WTC11 (cell line): ENCODE data around the gene CPB2. TPM values are rescaled to one million over a fixed set of nuclear protein-coding genes. Genes with fewer than 3 reads are reported as not detected.
A peak's percentile ranks its signal among the peaks of the same experiment; 100 is the strongest.

Experiments used
- ATAC-seq: fragments of 200-7000 bp; cut with Tn5 transposase; 2 replicates; pipeline ENCODE4 v1.10.0; 2021; ENCODE audit warnings: mild to moderate bottlenecking, moderate library complexity
- CTCF ChIA-PET: fragments of 300-600 bp; sonication (Branson Sonifier 250); formaldehyde crosslinking; loops from one replicate; lab custom pipeline; 2021; ENCODE audit warnings: antibody characterized with exemption; lab: Charles Lee
- POLR2A ChIA-PET: fragments of 350-600 bp; sonication (Branson Sonifier 250); formaldehyde crosslinking; loops from one replicate; lab custom pipeline; 2021; ENCODE audit warnings: antibody characterized with exemption; lab: Charles Lee
- DNase-seq: peaks from one replicate; pipeline ENCODE4 v3.0.0; 2021; ENCODE audit warnings: low spot score
- H3K27ac Mint-ChIP-seq: 2 replicates; pipeline ENCODE4 v1.8.0; 2021; ENCODE audit warnings: mixed read lengths
- H3K27me3 Mint-ChIP-seq: 2 replicates; pipeline ENCODE4 v1.8.0; 2021; ENCODE audit warnings: low read depth, mild to moderate bottlenecking, moderate library complexity, mixed read lengths
- H3K36me3 Mint-ChIP-seq: 2 replicates; pipeline ENCODE4 v1.8.0; 2021; ENCODE audit warnings: mixed read lengths
- H3K4me1 Mint-ChIP-seq: 2 replicates; pipeline ENCODE4 v1.8.0; 2022; ENCODE audit warnings: mixed read lengths
- H3K4me3 Mint-ChIP-seq: 2 replicates; pipeline ENCODE4 v1.8.0; 2021; ENCODE audit warnings: mild to moderate bottlenecking, moderate library complexity, mixed read lengths
- H3K9me3 Mint-ChIP-seq: 2 replicates; pipeline ENCODE4 v1.8.0; 2021; ENCODE audit warnings: mixed read lengths
- ATF2 ChIP-seq: sonication (generic); formaldehyde crosslinking; IDR thresholded peaks from 2 replicates; pipeline ENCODE4 v1.8.1; 2022; ENCODE audit warnings: low read depth, missing genetic modification reagents, borderline replicate concordance
- CREB1 ChIP-seq: sonication (generic); formaldehyde crosslinking; IDR thresholded peaks from 2 replicates; pipeline ENCODE4 v1.8.0; 2023; ENCODE audit warnings: mild to moderate bottlenecking, missing genetic modification reagents
- CTCF ChIP-seq: fragments of 200-600 bp; IDR thresholded peaks from 2 replicates; pipeline ENCODE4 v1.8.0; 2022; ENCODE audit warnings: antibody characterized with exemption
- GRHL2 ChIP-seq: fragments of 250-450 bp; sonication (Bioruptor Pico); IDR thresholded peaks from 2 replicates; pipeline ENCODE4 v1.8.0; 2022; ENCODE audit warnings: mild to moderate bottlenecking, moderate library complexity; ENCODE audit not compliant: insufficient replicate concordance, severe bottlenecking
- IRF2 ChIP-seq: sonication (generic); formaldehyde crosslinking; IDR thresholded peaks from 2 replicates; pipeline ENCODE4 v1.8.0; 2022; ENCODE audit warnings: low read depth, missing genetic modification reagents, borderline replicate concordance
- NFYB ChIP-seq: sonication (generic); formaldehyde crosslinking; conservative IDR thresholded peaks from 2 replicates; pipeline ENCODE4 v1.8.0; 2022; ENCODE audit warnings: low read depth, missing genetic modification reagents
- PRDM15 ChIP-seq: sonication (generic); formaldehyde crosslinking; IDR thresholded peaks from 2 replicates; pipeline ENCODE4 v1.8.0; 2022; ENCODE audit warnings: missing genetic modification reagents
- SMAD3 ChIP-seq: sonication (generic); formaldehyde crosslinking; IDR thresholded peaks from 2 replicates; pipeline ENCODE4 v1.8.0; 2022; ENCODE audit warnings: missing genetic modification reagents, mild to moderate bottlenecking, borderline replicate concordance
- SOX15 ChIP-seq: fragments of 250-450 bp; sonication (Bioruptor Pico); IDR thresholded peaks from 2 replicates; pipeline ENCODE4 v1.9.0; 2021; ENCODE audit warnings: mild to moderate bottlenecking
- STAT6 ChIP-seq: sonication (generic); formaldehyde crosslinking; conservative IDR thresholded peaks from 2 replicates; pipeline ENCODE4 v1.8.1; 2023; ENCODE audit warnings: mild to moderate bottlenecking, low read depth, missing genetic modification reagents, moderate library complexity
- TCF7 ChIP-seq: sonication (generic); formaldehyde crosslinking; IDR thresholded peaks from 2 replicates; pipeline ENCODE4 v1.8.0; 2022; ENCODE audit warnings: mild to moderate bottlenecking, low read depth, missing genetic modification reagents, moderate library complexity
- ZBTB21 ChIP-seq: sonication (generic); formaldehyde crosslinking; IDR thresholded peaks from 2 replicates; pipeline ENCODE4 v1.8.1; 2023; ENCODE audit warnings: mild to moderate bottlenecking, missing genetic modification reagents, borderline replicate concordance
- ZBTB43 ChIP-seq: sonication (generic); formaldehyde crosslinking; IDR thresholded peaks from 2 replicates; pipeline ENCODE4 v1.8.1; 2023; ENCODE audit warnings: mild to moderate bottlenecking, missing genetic modification reagents
- ZNF121 ChIP-seq: sonication (generic); formaldehyde crosslinking; IDR thresholded peaks from 2 replicates; pipeline ENCODE4 v1.8.0; 2023; ENCODE audit warnings: missing genetic modification reagents
- ZNF219 ChIP-seq: sonication (generic); formaldehyde crosslinking; IDR thresholded peaks from 2 replicates; pipeline ENCODE4 v1.8.0; 2023; ENCODE audit warnings: missing genetic modification reagents, mild to moderate bottlenecking, borderline replicate concordance
- ZNF232 ChIP-seq: sonication (generic); formaldehyde crosslinking; IDR thresholded peaks from 2 replicates; pipeline ENCODE4 v1.8.0; 2022; ENCODE audit warnings: mild to moderate bottlenecking, missing genetic modification reagents
- ZNF281 ChIP-seq: sonication (generic); formaldehyde crosslinking; IDR thresholded peaks from 2 replicates; pipeline ENCODE4 v1.8.0; 2023; ENCODE audit warnings: mild to moderate bottlenecking, missing genetic modification reagents
- ZNF317 ChIP-seq: sonication (generic); formaldehyde crosslinking; IDR thresholded peaks from 2 replicates; pipeline ENCODE4 v1.8.1; 2023; ENCODE audit warnings: low read depth, mild to moderate bottlenecking, moderate library complexity, missing genetic modification reagents, borderline replicate concordance
- ZNF396 ChIP-seq: fragments of 250-450 bp; sonication (Bioruptor Pico); IDR thresholded peaks from 2 replicates; pipeline ENCODE4 v1.8.0; 2021; ENCODE audit warnings: mild to moderate bottlenecking, moderate library complexity, borderline replicate concordance
- ZNF416 ChIP-seq: fragments of 250-450 bp; sonication (Bioruptor Pico); IDR thresholded peaks from 2 replicates; pipeline ENCODE4 v1.9.0; 2021; ENCODE audit warnings: mild to moderate bottlenecking, inconsistent platforms
- total RNA-seq: library from RNA; stranded (reverse); gene quantifications from 3 replicates; pipeline ENCODE4 v1.2.3, GENCODE V29; 2021

Gene CPB2
- total RNA-seq, 1 experiment from 2014 or later: 0.33 TPM

- TF ChIP-seq GRHL2 (CRISPR knock-in tag) (no peak), ZNF121 (CRISPR knock-in tag) (0 out of 2 replicates have a peak, but pooled peaks have one; percentile 41)
- peaks cover 33% of the 10 kb centered on the region for H3K4me1 Mint-ChIP-seq
- no peaks in the 10 kb centered on the region for H3K9me3 Mint-ChIP-seq
- H3K27ac Mint-ChIP-seq: peak overlapping the region; percentile 90
- H3K36me3 Mint-ChIP-seq: no peaks in the 10 kb centered on the region
- POLR2A ChIA-PET: interaction anchor here (0.6 kb wide), 2 partner anchors 29 to 226 kb away, joined by 4 read pairs; no protein-coding TSS in a partner anchor
- peak overlapping the region; percentile 8; the same call in 1 of the 2 replicates for H3K4me3 Mint-ChIP-seq
- no peaks in the 10 kb centered on the region; the same call in 1 of the 2 replicates for H3K27me3 Mint-ChIP-seq
- CTCF ChIA-PET: interaction anchor here (0.6 to 1.5 kb wide), 8 partner anchors 9 to 522 kb away, joined by 3 to 12 read pairs (median 4); no protein-coding TSS in a partner anchor
- DNase-seq (no peak), ATAC-seq (peak; percentile 97)
These were observed 30.2 kb upstream of the CPB2 start for GRCh38 chr13:46134961-46135522.

GRCh38 chr13:46134494-46134893 is 29.7 kb upstream of the CPB2 start:
- H3K4me3 Mint-ChIP-seq: no peak overlapping the region
- no peak for ATAC-seq
- CTCF ChIA-PET: interaction anchor here (0.6 to 1.5 kb wide), 4 partner anchors 8 to 523 kb away, joined by 3 to 12 read pairs (median 3); no protein-coding TSS in a partner anchor
- no peak for TF ChIP-seq NFYB (CRISPR knock-in tag)
- TF ChIP-seq SMAD3 (CRISPR knock-in tag): no peak
- no peak for TF ChIP-seq CREB1
- no peak for TF ChIP-seq ZBTB21
- TF ChIP-seq ZNF219 (CRISPR knock-in tag): no peak
- TF ChIP-seq IRF2 (CRISPR knock-in tag): no peak
- no peak for TF ChIP-seq TCF7
- no peak for TF ChIP-seq ATF2
- no peak for TF ChIP-seq ZNF281 (CRISPR knock-in tag)
- no peak for TF ChIP-seq PRDM15
- TF ChIP-seq ZNF396 (CRISPR knock-in tag): no peak
- TF ChIP-seq ZNF232: no peak
- TF ChIP-seq ZNF416 (CRISPR knock-in tag): no peak
- TF ChIP-seq STAT6 (CRISPR knock-in tag): no peak
- TF ChIP-seq ZBTB43 (CRISPR knock-in tag): no peak
- TF ChIP-seq ZNF317 (CRISPR knock-in tag): no peak
- TF ChIP-seq CTCF: no peak
- TF ChIP-seq SOX15 (CRISPR knock-in tag): no peak
- TF ChIP-seq, all 79 proteins: peak for 0
- DNase-seq: no peak
- H3K36me3 Mint-ChIP-seq: no peaks in the 10 kb centered on the region
- H3K4me1 Mint-ChIP-seq: peaks cover 33% of the 10 kb centered on the region
- POLR2A ChIA-PET: no interaction called here
- H3K9me3 Mint-ChIP-seq: no peaks in the 10 kb centered on the region
- H3K27me3 Mint-ChIP-seq: no peaks in the 10 kb centered on the region
- no peak overlapping the region for H3K27ac Mint-ChIP-seq
